GM20000 (cell line): ENCODE results near the gene CDC25C.

Experiments
- DNase-seq: peaks from one replicate; pipeline ENCODE4 v3.0.0; 2012; ENCODE audit warnings: low spot score
- TF ChIP-seq, protein P1 (sequence below): IDR thresholded peaks from 2 replicates; pipeline ENCODE4 v1.5.1; 2012; ENCODE audit warnings: mild to moderate bottlenecking, control low read depth; ENCODE audit errors: extremely low read depth, missing control alignments

Gene CDC25C

DNA sequence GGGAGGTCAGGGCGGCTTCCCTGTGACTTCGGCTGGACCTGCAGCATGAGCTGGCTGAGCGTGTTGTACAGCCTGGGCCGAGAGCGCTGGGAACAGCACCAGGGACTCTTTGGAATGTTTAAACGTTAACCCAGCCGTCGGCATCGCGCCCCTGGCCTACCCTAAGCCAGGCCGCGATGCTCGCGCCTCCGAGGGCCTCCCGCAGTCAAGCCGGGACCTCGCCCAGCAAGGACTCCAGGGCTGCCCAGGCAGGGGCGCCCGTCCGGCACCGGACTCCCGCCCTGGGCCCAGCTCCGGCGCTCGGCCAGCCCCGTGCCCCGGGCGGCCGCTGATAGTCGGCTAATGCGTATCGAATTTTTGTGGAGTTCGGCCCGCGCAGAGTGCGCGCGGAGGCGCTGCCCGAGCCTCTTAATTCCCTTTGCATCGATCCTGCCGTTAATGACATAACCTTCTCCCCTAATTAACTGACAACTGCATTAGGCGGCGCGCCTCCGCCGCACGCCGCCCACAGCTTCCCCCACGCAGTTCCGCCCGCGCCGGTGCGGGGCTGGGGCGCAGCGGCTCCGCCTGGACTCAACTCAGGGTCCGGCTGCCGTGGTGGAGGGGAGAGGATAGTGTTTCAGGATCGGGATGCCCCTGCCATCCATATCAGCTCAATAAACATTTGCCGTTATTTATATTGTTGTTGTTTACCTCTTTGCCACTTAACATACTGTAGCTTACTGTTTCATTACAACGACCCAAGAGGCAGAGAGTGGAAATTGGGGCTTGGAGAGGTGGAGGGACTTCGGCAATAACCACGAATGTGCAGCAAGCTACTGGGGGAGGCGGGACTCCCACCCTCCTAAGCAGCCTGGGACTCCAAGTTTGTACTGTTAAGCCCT, 89.7 kb downstream of the CDC25C start:
- TF ChIP-seq, protein P1, sequence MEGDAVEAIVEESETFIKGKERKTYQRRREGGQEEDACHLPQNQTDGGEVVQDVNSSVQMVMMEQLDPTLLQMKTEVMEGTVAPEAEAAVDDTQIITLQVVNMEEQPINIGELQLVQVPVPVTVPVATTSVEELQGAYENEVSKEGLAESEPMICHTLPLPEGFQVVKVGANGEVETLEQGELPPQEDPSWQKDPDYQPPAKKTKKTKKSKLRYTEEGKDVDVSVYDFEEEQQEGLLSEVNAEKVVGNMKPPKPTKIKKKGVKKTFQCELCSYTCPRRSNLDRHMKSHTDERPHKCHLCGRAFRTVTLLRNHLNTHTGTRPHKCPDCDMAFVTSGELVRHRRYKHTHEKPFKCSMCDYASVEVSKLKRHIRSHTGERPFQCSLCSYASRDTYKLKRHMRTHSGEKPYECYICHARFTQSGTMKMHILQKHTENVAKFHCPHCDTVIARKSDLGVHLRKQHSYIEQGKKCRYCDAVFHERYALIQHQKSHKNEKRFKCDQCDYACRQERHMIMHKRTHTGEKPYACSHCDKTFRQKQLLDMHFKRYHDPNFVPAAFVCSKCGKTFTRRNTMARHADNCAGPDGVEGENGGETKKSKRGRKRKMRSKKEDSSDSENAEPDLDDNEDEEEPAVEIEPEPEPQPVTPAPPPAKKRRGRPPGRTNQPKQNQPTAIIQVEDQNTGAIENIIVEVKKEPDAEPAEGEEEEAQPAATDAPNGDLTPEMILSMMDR, result no peak
- peak; percentile 53 for DNase-seq

DNA sequence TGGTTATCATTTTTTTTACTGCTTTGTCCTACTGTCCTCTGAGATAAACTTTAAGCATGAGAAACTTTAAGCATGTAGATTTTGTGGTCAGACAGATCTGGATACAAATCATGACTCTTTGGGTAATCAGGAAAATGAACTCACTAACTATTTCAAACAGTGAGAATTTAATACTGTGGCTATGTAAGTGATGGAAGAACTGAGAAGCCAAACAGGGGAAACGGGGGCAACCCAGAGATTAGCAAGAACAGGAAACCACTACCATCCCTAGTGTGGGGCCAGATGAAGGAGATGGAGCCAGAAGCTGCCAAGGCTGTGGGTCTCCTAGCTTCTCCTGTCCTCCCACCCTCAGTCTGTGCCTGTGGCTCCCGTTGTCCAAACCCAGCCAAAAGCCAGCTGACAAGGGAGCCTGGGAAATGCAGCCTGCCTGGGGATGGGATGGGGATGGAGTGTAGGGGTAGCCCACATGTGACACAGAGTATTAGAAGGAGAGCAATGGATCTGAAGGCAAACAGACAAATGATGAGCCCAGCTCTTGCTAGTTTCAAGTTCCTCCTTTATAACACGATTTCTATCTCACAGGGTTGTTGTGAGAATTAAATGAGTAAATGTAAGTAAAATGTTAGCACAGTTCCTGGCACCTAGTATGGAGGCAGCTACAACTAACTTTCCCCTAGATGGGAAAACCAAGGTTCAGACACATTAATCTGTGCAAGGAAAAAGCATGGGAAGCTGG, 90.8 kb downstream of the CDC25C start:
- no peak for DNase-seq
- TF ChIP-seq, protein P1, result no peak

DNA sequence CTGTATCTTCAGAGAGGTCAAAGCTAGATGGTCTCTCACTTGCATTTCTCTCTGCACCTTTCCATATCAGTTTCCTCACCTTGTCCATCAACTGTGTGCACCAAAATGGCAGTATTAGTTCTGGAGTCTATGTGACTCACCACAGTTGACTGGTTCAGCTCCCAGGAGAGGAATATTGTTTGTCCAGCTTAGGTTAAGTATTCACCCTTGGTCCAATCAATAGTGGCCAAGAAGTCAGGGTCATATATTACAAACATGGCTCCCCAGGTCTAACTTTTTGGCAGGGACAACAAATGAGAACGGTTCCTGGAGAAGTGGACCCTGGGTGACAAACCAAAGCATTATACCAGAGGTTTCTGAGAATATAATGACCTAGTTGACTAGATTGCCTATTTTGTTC, 93.6 kb downstream of the CDC25C start:
- no peak for DNase-seq
- TF ChIP-seq, protein P1, result no peak
